Activated T-cell treated with anti-CD3 and anti-CD28 coated beads for 4 hours (primary cell): ENCODE results near the gene RMND5B.
"Not testable (repeated sequence)": the region's sequence is repeated elsewhere in the genome, so short reads cannot be mapped to it uniquely, and the experiment has no call there.

ENCODE experiments used
- DNase-seq: peaks from one replicate; pipeline ENCODE4 v3.0.0-alpha.2; 2020

RMND5B gene

DNA sequence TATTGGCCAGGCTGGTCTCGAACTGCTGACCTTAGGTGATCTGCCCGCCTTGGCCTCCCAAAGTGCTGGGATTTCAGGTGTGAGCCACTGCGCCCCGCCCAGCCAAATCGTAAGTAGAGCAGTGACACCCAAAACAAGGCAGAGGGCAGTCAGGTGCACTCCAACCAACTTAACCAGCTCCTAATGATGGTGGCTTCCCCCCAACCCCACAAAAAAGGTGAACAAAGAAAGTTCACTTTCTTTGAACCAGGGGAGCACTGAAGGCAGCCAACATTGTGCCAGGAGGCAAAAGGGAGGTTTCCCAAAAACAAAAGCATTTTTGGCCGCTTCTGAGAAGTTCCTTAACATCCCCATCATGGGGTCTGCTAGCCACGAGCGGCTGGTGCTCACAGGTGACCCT, 46.8 kb downstream of the RMND5B start:
- no peak for DNase-seq

DNA sequence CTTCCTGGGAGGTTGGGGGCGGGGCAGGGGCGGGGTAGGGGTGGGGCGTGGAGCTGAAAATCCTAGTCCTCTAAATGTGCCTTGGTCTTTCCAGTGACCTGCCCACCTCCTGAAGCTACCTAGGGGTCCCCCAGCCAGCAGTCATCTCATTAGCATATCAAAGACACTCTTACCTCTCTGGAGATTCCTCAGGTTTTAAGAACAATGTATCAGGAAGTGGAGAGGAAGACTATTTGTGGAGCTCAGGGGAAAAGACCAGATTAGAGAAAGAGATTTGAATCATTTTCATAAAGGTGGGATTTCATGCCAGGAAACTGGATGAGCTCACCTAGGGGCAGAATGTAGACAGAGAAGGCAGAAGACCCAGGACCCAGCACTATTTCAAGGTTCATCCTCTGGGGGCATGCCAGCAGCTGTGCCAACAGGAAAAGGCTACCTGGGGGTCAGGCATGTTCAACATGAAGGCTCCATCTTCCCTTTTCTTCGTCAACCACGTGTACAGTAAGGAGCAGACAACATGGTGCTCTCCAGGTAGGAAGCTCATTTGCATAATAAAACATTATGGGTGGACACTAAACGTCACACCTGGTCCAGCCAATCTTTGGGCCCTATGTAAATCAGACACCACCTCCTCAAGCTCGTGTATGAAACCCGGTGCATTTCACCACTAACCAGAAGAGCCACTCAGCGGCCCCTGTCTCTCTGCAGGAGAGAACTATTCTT, 49.5 kb downstream of the RMND5B start:
- no peak for DNase-seq

- no peak for DNase-seq
These were observed 51.5 kb downstream of the RMND5B start for GRCh38 chr5:178182158-178182876.

DNA sequence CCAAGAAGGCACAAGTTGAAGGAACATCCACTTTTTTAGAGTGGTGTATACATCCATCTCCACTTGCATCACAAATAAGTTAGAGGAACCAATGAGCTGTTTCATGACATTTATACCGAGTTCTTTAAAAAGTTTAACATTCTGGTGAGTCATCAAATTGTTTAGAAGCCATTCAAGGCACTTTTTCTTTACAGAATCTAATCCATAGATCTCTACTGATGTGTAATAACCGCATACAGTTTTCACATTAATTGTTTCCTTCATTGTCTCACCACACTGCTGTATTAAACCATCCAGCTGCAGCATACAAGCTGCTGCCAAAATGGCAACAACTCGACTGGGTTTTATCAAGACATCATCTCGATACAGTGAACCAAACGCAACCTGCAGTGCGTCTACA, 55.6 kb downstream of the RMND5B start:
- no peak for DNase-seq

GRCh38 chr5:178187014-178187413, 56.2 kb downstream of the RMND5B start, which contains the start of gene GMCL2:
Gene GMCL2, minus strand, starts transcription at chr5:178187371. Its CDS starts 72 bp downstream, at chr5:178187299.
- no peak for DNase-seq

DNA sequence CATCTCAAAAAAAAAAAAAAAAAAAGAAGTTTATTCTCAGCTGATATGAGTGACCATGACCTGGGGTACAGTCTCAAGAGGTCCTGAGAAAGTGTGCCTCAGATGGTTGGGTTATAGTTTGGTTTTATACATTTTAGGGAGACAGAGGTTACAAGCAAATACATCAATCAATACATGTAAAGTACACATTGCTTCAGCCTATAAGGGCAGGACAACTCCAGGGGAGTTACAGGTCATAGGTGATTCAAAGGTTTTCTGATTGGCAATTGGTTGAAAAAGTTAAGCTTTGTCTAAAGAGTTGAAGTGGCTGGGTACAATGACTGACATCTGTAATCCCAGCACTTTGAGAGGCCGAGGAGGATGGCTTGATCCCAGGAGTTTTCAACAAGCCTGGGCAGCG, 58.6 kb downstream of the RMND5B start:
- no peak for DNase-seq

GRCh38 chr5:178191661-178192060, 60.8 kb downstream of the RMND5B start:
- DNase-seq = no peak

GRCh38 chr5:178192244-178192643, 61.4 kb downstream of the RMND5B start:
- DNase-seq = no peak

- no peak for DNase-seq
These were observed 62.0 kb downstream of the RMND5B start for GRCh38 chr5:178192787-178193186.

DNA sequence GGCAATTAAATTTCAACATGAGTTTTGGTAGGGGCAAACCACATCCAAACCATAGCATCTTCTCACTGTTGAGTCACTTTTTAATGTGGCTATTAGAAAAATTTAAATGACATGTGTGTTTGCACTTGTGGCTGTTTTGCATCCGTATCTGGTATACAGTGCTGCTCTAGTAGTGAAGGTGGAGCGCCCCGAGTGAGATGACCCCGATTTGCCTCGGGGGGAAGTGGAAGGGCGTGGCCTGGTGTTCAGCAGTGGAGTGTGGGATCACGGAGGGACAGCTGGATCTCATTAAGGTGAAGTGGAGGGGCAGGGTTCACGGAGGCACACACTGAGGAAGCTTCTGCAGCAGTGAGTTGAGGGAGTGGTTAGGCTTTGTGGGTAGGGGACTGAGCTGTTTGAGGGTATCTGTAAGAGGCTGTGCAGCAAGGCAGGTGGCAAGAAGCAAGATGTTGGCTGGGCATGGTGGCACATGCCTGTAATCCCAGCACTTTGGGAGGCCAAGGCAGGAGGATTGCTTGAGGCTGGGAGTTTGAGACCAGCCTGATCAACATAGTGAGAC, 62.5 kb downstream of the RMND5B start:
- no peak for DNase-seq

GRCh38 chr5:178194026-178194425, 63.2 kb downstream of the RMND5B start:
- no peak for DNase-seq

GRCh38 chr5:178196281-178196812, 65.5 kb downstream of the RMND5B start:
- DNase-seq = no peak

DNA sequence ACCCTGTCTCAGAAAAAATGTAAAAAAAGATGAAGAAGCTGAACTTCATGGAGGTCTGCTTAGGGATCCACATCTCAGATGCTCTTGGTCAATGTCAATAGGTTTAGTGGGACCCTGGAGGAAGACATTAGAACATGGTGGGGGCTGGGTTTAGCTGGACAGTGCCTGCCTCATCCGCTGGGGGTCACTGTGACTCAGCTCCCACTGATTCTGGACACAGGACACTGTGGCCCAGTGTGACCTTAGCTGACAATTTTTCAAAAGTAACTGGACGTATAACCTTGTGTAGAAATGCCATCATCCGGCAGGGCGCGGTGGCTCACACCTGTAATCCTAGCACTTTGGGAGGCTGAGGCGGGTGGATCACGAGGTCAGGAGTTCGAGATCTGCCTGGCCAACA, 66.2 kb downstream of the RMND5B start:
- DNase-seq = no peak

DNA sequence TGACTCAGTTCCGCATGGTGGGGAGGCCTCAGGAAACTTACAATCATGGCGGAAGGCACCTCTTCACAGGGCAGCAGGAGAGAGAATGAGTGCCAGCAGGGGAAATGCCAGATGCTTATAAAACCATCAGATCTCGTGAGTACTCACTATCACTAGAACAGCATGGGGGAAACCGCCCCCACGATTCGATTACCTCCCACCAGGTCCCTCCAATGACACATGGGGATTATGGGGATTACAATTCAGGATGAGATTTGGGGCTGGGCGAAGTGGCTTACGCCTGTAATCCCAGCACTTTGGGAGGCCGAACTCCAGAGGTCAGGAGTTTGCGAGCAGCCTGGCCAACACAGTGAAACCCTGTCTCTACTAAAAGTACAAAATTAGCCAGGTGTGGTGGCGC, 67.3 kb downstream of the RMND5B start:
- not testable (repeated sequence) for DNase-seq

DNA sequence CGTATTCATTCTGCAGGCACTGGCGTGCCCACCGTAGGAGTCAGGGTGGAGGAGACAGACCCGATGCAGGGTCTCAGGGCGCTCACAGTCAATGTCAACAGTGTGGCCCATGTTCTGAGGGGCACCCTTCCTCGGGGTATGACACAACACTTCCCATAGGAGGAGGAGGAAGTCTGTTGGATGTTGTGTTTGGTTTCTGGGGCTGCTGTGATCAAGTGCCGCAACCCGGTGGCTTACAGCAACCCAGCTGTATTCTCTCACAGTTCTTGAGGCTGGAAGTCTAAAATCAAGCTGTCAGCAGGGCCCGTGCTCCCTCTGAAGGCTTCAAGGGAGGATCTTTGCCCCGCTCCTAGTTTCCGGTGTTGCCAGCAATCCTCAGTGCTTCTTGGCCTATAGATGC, 67.9 kb downstream of the RMND5B start:
- no peak for DNase-seq

GRCh38 chr5:178199581-178200434, 69.0 kb downstream of the RMND5B start:
- no peak for DNase-seq
